ENCODE measurements around the gene SASH1. TPM values are rescaled to one million over a fixed set of nuclear protein-coding genes. Genes with fewer than 3 reads are reported as not detected.

SASH1 gene
- total RNA-seq, 1 experiment from 2014 or later: 6.6 TPM

DNA sequence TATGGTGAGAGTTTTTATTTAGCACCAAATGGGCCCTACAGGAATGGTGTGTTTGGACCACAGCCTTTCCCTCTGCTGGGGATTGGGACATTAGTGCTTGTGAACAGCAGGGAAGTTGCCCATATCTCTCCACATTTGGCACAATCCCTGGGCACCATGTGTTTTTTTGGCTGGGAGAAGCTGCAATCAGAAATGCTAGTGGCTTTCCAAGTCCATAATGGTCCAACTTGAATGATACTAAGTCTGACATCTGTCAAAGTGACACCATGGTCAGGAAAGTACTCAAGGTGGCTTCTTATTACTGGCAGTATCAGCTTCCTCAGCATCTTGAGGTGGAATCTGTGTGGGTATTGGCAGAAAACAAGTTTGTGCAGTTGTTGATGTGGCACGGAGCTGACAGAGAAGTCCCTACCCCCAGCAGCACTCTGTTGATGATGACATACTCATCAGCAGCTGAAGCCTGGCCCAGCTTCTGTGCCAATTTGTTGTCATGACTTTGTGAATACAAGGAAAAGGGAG, 53.0 kb downstream of the SASH1 start:
- Histone ChIP-seq H3K4me1 (ENCODE audit: control insufficient read depth, insufficient read depth, low read length) (no peaks in the 10 kb centered on the region), H3K9me3 (ENCODE audit: control insufficient read depth, insufficient read depth, low read depth, low read length) (no peaks in the 10 kb centered on the region), H3K27ac (ENCODE audit: low read length) (no peak overlapping the region), H3K27me3 (ENCODE audit: control insufficient read depth, insufficient read depth, low read length) (no peaks in the 10 kb centered on the region), H3K4me3 (ENCODE audit: low read depth in 2 of 2, low read length in 2 of 2) (no peak overlapping the region), H3K36me3 (ENCODE audit: control insufficient read depth, insufficient read depth, low read length) (no peaks in the 10 kb centered on the region)
- POLR2A ChIA-PET: no interaction called here
- no peak for ATAC-seq
- in situ Hi-C loops (cut with HindIII; ENCODE audit: low pct_unique_long_range_greater_than_20kb, low sequenced_read_pairs): no loop called here
- no TSS peak for BruUV-seq (replicated peaks)
- no peak for DNase-seq (ENCODE audit: low read depth, low spot score)
- intact Hi-C loops (cut with micrococcal nuclease; ENCODE audit: unreplicated experiment): no loop called here
- TF ChIP-seq, protein P1, sequence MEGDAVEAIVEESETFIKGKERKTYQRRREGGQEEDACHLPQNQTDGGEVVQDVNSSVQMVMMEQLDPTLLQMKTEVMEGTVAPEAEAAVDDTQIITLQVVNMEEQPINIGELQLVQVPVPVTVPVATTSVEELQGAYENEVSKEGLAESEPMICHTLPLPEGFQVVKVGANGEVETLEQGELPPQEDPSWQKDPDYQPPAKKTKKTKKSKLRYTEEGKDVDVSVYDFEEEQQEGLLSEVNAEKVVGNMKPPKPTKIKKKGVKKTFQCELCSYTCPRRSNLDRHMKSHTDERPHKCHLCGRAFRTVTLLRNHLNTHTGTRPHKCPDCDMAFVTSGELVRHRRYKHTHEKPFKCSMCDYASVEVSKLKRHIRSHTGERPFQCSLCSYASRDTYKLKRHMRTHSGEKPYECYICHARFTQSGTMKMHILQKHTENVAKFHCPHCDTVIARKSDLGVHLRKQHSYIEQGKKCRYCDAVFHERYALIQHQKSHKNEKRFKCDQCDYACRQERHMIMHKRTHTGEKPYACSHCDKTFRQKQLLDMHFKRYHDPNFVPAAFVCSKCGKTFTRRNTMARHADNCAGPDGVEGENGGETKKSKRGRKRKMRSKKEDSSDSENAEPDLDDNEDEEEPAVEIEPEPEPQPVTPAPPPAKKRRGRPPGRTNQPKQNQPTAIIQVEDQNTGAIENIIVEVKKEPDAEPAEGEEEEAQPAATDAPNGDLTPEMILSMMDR (IDR thresholded peaks at IDR 0.05): no peak
- TF ChIP-seq POLR2AphosphoS5 (IDR thresholded peaks at IDR 0.05; ENCODE audit: low read depth, low read length): no peak
- no peak for TF ChIP-seq TCF7L2 (IDR thresholded peaks at IDR 0.05; ENCODE audit: low read depth, low read length)
- CTCF ChIA-PET: no interaction called here

DNA sequence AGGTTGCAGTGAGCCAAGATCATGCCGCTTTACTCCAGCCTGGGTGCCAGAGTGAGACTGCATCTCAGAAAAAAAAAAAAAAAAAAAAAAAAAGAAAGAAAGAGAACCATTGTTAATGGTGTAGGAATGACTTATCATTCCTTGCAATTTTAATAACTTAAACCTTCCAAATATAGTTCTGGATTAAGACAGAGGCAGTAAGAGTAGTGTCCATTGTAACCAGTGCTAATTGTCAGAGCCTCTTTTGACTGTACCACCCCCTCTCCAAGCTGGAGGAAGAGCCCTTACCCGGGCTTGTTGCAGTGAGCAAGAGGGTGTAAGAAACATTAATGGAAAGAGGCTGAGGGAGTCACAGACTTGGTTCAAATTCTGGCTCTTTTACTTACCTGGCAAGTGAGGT, 53.8 kb downstream of the SASH1 start:
- in situ Hi-C loops (cut with HindIII; ENCODE audit: low pct_unique_long_range_greater_than_20kb, low sequenced_read_pairs): no loop called here
- ATAC-seq: no peak
- Histone ChIP-seq H3K36me3 (ENCODE audit: control insufficient read depth, insufficient read depth, low read length) (no peaks in the 10 kb centered on the region), H3K9me3 (ENCODE audit: control insufficient read depth, insufficient read depth, low read depth, low read length) (no peaks in the 10 kb centered on the region), H3K27ac (ENCODE audit: low read length) (no peak overlapping the region), H3K4me3 (ENCODE audit: low read depth in 2 of 2, low read length in 2 of 2) (no peak overlapping the region), H3K27me3 (ENCODE audit: control insufficient read depth, insufficient read depth, low read length) (no peaks in the 10 kb centered on the region), H3K4me1 (ENCODE audit: control insufficient read depth, insufficient read depth, low read length) (no peaks in the 10 kb centered on the region)
- CTCF ChIA-PET: no interaction called here
- BruUV-seq (replicated peaks): no TSS peak
- POLR2A ChIA-PET: interaction anchor here (0.7 kb wide), 1 partner anchor 46 kb away, joined by 4 read pairs; no protein-coding TSS in a partner anchor
- TF ChIP-seq, protein P1 (IDR thresholded peaks at IDR 0.05): no peak
- TF ChIP-seq TCF7L2 (IDR thresholded peaks at IDR 0.05; ENCODE audit: low read depth, low read length) (no peak), POLR2AphosphoS5 (IDR thresholded peaks at IDR 0.05; ENCODE audit: low read depth, low read length) (no peak)
- TF ChIP-seq, protein P2, sequence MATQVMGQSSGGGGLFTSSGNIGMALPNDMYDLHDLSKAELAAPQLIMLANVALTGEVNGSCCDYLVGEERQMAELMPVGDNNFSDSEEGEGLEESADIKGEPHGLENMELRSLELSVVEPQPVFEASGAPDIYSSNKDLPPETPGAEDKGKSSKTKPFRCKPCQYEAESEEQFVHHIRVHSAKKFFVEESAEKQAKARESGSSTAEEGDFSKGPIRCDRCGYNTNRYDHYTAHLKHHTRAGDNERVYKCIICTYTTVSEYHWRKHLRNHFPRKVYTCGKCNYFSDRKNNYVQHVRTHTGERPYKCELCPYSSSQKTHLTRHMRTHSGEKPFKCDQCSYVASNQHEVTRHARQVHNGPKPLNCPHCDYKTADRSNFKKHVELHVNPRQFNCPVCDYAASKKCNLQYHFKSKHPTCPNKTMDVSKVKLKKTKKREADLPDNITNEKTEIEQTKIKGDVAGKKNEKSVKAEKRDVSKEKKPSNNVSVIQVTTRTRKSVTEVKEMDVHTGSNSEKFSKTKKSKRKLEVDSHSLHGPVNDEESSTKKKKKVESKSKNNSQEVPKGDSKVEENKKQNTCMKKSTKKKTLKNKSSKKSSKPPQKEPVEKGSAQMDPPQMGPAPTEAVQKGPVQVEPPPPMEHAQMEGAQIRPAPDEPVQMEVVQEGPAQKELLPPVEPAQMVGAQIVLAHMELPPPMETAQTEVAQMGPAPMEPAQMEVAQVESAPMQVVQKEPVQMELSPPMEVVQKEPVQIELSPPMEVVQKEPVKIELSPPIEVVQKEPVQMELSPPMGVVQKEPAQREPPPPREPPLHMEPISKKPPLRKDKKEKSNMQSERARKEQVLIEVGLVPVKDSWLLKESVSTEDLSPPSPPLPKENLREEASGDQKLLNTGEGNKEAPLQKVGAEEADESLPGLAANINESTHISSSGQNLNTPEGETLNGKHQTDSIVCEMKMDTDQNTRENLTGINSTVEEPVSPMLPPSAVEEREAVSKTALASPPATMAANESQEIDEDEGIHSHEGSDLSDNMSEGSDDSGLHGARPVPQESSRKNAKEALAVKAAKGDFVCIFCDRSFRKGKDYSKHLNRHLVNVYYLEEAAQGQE (IDR thresholded peaks at IDR 0.05; ENCODE audit: insufficient read depth in 1 of 2, low read depth in 2 of 2, low read length in 1 of 2): no peak
- DNase-seq (ENCODE audit: low read depth, low spot score): no peak
- intact Hi-C loops (cut with micrococcal nuclease; ENCODE audit: unreplicated experiment): no loop called here

DNA sequence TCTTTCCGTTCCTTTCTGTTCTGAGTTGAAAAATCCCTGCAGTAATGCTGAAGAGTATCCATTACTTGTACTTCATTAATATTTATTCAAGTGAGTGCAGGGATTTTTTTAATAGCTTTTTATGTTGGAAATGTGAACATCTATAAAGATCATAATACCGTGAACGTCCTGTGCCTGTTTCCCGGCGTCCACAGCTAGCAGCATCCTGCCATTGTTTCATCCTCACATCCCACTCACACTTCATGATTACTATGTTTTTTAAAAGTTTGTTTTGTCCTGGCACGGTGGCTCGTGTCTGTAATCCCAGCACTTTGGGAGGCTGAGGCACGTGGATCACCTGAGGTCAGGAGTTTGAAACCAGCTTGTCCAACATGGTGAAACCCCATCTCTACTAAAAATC, 54.3 kb downstream of the SASH1 start:
- ChIA-PET POLR2A (interaction anchor here (0.7 kb wide), 1 partner anchor 45 kb away, joined by 4 read pairs; no protein-coding TSS in a partner anchor), CTCF (no interaction called here)
- no peak for ATAC-seq

More for the DNA sequence above, 54.3 kb downstream of the SASH1 start:
- H3K4me3 ChIP-seq (ENCODE audit: low read depth in 2 of 2, low read length in 2 of 2): no peak overlapping the region
- H3K9me3 ChIP-seq (ENCODE audit: control insufficient read depth, insufficient read depth, low read depth, low read length): no peaks in the 10 kb centered on the region
- no peaks in the 10 kb centered on the region for H3K27me3 ChIP-seq (ENCODE audit: control insufficient read depth, insufficient read depth, low read length)
- no peaks in the 10 kb centered on the region for H3K4me1 ChIP-seq (ENCODE audit: control insufficient read depth, insufficient read depth, low read length)
- no TSS peak for BruUV-seq (replicated peaks)
- TF ChIP-seq, protein P2 (IDR thresholded peaks at IDR 0.05; ENCODE audit: insufficient read depth in 1 of 2, low read depth in 2 of 2, low read length in 1 of 2): no peak
- TF ChIP-seq POLR2AphosphoS5 (IDR thresholded peaks at IDR 0.05; ENCODE audit: low read depth, low read length) (no peak), SIN3A (IDR thresholded peaks at IDR 0.05; ENCODE audit: borderline replicate concordance, insufficient read depth, low read depth, low read length) (no peak), TCF7L2 (IDR thresholded peaks at IDR 0.05; ENCODE audit: low read depth, low read length) (no peak)
- TF ChIP-seq, protein P1 (IDR thresholded peaks at IDR 0.05): no peak
- in situ Hi-C loops (cut with HindIII; ENCODE audit: low pct_unique_long_range_greater_than_20kb, low sequenced_read_pairs): no loop called here
- no peaks in the 10 kb centered on the region for H3K36me3 ChIP-seq (ENCODE audit: control insufficient read depth, insufficient read depth, low read length)
- H3K27ac ChIP-seq (ENCODE audit: low read length): no peak overlapping the region
- DNase-seq (ENCODE audit: low read depth, low spot score): no peak
- intact Hi-C loops (cut with micrococcal nuclease; ENCODE audit: unreplicated experiment): no loop called here
